NCI-H2081 treated with DMSO at 0.1 percent for 48 hours (cell line): Measurements from ENCODE around the gene IRS2.

ENCODE experiments used
- DNase-seq: peaks from one replicate; lab custom pipeline; 2025; lab: John Stamatoyannopoulos, UW

The IRS2 gene

DNA sequence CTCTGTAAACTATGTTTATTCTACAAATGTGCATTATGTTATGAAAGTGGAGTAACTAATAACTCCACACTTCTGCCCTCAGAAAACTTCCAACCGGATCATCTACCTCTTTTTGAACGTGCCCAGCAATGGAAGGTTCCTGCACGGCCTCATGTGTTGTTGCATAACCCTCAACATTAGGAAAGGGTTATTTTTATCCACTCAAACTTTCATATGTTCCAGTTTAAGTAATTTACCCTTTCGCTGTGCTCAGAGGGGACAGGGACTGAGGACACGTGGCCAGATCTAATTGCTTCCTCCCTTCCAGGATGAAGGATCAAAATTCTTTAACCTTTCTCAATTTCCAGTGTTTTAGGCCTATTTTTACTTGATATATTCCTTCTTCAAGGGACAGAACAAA, 29.6 kb downstream of the IRS2 start:
- no peak for DNase-seq

GRCh38 chr13:109755997-109756396, 30.4 kb downstream of the IRS2 start:
- DNase-seq: no peak

DNA sequence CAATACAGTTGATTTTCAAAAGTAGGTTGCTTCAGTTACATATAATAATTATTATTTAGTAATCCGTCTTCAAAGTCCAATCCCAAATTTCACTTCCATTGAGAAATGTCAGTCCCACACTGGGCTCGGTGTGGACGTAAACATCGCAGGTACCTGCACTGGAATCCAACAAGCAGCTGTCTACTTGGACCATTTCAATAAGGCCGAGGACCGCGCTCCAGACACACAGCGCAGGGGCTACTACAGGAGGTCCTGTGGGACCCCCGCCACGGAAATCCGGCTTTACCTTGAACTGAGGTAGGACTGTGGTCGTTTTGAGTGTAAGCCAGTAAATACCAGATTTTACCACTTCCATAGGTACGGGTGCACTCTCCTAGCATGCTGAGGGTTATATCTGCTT, 30.8 kb downstream of the IRS2 start:
- DNase-seq: no peak

DNA sequence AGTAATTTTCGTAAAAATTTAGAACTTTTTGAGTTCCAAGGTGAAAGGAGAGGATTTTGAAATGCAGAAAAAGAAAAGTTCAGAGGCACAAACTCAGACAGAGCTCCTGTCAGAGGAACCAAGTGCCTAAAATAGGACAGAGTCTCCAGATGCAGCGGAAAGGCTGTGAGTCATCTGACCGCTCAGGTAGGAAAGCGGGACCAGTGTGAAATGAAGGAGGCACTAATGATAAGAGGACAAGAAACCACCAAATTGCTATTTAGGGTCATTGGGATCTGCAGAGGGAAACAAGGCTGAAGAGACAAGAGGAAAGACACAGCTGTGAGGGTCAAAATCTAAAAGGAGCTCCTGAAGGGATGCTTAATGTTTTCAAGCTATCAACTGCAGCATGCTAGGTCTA, 34.9 kb downstream of the IRS2 start:
- DNase-seq: no peak

DNA sequence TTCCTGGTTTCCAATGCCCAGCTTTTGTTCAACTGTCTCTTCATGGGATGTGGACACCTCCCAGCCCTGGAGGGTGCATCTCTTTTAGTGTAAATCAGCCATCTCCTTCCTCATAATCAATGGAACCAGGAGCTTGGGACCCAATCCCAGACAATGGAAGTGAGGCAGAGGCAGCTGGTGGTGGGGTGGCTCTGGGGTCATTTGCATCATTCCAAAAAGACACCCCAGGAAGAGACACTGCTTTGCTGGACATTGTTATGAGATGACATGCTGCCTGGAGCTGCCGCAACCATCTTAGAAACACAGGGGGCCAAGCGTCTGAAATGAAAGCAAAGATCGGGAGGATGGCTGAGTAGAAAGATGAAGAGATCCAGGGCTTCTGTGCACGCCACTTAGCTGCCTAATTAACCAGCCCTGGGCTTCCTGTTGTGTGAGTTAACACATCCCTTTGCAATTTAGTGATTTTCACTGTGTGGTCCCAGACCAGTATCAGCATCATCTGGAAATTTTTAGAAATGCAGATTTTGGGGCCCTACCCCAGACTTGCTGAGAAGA, 36.1 kb downstream of the IRS2 start:
- DNase-seq: no peak

DNA sequence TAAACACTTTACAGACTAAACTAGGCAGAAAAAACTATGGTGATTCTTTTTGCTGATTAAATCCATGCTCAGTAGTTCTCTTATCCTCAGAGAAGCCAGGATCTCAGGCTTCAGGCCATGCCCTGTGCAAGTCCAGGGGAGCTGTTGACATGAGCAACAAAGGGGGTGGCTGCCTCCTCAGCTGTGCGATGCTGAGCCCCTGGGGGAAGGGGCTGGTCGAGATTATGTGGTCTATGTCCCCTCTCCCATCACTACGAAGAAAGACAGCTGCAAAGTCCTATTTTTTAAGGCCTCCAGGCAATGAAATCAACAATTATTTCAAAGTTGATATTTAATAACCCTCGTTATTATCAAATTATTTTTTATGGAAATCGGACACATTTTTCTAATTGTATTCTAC, 37.0 kb downstream of the IRS2 start:
- no peak for DNase-seq

DNA sequence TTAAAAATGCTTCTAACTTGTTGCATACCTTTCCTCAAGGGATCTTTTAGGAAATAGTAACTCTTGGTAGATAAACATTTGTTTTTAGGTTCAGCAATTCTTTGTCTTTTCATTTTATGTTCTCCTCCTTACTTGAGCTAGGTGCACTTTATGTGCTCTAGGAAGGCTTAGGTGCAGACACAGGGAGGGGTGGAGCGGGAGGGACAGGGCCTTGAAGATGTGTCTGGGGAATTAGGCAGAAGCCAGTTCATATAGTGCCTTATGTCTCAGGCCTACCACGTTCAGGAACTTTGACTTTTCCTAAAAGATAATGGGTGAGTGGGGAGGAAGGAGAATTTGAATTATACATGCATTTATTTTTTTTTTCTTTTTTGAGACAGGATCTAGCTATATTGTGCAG, 37.7 kb downstream of the IRS2 start:
- no peak for DNase-seq

GRCh38 chr13:109747524-109747923, 38.9 kb downstream of the IRS2 start:
- no peak for DNase-seq

DNA sequence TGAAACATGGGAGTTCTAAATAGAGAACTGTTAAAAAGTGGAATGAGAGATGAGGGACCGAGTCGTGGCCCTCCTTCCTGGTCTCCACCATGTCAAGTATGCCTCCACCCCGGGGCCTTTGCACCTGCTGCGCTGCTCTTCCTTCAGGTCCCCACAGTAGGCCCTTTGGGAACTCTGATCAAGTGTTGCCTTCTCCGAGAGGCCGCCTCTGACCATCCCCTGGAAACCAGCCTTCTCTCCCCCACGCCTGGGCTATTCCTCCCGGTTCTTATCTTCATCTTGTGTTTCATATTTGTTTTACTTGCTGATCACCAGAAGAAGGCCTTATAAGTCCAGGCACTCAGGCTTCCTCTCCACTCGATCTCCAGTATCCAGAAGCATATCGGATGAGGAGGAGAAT, 40.0 kb downstream of the IRS2 start:
- DNase-seq: no peak

- no peak for DNase-seq
These were observed 40.7 kb downstream of the IRS2 start for GRCh38 chr13:109745702-109746101.

DNA sequence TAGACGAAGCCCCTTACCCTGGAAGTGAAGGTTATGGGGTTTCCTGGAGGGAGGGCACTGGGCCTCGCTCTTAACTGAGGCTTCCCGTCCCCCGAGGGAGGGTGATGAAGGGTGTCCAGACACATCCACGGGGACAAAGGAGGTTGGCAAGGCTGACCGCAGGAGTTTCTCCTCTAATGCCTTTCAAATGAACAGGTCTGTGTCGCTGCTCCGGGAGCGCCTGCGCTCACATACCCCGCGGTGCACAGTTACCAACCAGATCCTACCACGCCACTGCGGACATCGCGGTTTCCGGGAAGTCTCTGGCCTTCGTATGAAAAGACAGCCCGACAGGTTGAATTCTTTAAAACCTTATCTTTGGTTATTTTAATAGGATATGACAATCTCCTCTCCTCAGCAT, 41.3 kb downstream of the IRS2 start:
- no peak for DNase-seq

DNA sequence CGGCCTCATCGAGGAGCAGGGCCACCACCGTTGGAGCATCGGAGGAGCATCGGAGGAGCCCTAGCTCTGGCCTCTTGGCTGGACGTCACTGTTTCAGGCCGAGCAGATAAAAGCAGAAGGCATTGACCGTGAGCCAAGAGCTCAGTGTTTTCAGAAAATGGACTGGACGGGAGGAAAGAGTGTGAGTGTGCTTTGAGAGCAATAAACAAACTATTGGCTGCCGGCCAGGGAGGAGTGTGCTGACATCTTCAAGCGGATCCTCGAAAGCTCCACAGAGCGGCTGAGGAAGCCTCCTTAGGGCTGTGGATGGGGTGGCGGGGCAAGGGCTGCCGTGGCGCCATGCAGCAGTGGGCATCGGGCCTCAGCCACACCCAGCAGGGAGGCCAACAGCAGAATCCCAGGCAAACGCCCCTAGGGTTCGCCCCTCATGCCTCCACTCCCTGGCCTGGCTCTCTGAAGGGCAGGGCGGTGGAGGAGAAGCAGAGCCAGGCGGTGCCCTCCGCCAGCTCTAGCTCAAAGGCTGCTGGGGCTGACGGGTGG, 41.8 kb downstream of the IRS2 start:
- DNase-seq: no peak

DNA sequence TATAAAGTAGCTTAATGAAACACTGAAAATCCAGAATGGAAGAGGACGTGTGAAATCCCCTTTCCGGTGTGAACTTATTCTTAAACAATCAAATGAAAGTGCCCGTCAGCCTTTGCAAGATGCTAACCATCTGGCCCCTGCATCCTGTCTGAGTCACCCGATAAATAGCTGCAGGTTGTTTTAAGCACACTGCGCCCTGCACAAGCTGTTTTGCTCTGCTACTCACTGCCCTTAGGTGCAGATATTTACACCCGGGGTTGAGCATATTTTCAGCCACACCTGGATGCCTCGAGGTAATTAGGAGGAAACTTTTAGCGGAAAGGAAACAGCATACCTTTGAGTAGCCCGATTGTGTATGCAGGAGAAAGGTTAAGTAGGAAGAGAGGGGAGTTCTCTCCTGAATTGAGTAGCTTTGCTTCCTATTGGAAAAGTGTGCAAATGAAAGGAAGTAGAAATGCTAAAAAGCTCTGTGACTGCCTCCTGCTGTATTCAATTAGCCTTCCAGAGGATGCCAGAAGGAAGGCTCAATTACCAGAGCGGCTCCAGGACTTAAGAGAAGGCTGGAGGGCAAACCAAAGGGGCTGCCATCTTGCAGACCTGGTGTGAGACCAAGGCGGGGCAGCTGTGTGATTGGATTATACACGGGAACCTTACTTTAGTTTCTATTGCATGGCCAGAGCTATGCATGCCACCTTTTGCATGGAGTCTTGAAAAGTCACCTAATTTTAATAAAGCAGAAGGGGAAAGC, 42.5 kb downstream of the IRS2 start:
- DNase-seq: no peak

- no peak for DNase-seq
These were observed 44.4 kb downstream of the IRS2 start for GRCh38 chr13:109741966-109742365.

GRCh38 chr13:109740721-109741120, 45.7 kb downstream of the IRS2 start:
- DNase-seq: no peak

GRCh38 chr13:109740121-109740520, 46.3 kb downstream of the IRS2 start:
- no peak for DNase-seq

DNA sequence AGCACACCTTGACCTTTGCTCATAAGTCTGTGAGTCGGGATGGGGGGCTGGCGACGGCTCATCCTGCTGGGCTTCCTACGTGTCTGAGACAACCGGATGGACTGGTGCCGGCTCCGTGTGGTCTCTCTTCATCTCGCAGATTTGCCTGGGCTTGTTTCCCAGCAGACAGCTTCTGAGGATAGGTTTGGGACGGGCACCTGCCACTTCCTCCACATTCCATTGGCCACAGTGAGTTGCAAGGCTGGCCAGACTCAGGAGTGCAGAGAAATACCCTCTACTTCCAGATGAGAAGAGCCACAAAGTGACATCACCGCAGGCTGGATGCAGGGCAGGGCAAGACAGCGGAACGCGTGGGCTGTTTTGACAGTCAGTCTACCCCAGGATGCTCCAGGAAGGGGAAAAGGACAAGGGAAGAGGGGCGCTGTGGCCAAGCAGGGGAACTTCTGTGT, 48.1 kb downstream of the IRS2 start:
- DNase-seq: no peak

- DNase-seq: no peak
These were observed 48.8 kb downstream of the IRS2 start for GRCh38 chr13:109737606-109738005.

DNA sequence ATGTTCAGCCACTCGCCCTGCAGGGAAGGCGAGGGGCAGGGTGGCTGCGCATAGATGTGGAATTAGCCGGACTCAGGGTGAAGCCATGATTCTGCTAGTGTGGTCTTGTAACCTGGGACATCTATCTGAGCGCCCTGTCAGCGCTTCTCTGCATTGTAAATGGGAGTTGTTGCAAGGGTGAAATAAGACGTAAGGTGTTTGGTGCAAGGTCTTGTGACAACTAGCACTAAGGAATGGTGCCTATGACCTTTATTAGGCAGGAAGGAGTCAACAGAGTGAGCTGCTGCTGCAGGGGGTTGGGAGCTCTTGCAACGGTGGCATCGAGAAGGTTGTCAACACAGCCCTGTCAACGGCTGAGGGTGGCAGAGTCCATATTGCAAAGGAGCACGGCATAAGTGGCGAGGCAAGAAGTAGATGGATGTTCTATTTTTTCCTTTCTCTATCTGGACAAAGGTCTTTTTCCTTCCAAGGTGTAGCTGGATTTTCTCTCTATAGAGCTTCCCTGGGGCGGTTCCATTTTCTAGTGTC, 49.3 kb downstream of the IRS2 start:
- DNase-seq: no peak

DNA sequence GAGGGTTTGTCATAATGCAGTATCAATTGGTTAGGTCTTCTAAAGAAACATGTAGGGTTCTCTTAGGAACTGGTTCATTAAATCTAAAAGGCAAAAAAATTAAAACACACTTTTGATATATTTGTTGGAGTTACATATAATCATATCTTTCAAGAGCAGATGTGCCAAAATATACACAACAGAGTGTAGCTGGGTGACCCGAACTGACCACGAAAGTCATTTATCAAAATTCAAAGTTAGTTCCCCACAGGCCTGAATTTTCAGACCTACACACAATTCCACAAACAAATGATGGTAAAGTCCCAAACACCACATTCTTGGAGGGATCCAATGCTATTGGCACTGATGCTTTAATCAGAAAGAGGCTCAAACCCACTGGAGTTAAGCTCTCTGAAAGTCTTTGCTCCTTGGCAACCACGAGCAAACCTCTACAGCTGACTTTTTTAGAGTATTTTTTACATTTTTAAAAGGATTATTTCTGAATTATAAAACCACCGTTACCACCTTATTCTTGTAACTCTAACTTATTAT, 50.9 kb downstream of the IRS2 start:
- DNase-seq: no peak

GRCh38 chr13:109734002-109734785, 52.2 kb downstream of the IRS2 start:
- no peak for DNase-seq

GRCh38 chr13:109733550-109733949, 52.8 kb downstream of the IRS2 start:
- no peak for DNase-seq
